GM12801 (cell line): ENCODE measurements around the gene ARHGEF12.

Experiments
- TF ChIP-seq, protein P1 (sequence below): IDR thresholded peaks from one replicate; pipeline ENCODE4 v1.5.1; 2011; ENCODE audit warnings: control low read depth; ENCODE audit not compliant: insufficient read length; ENCODE audit errors: extremely low read depth

Gene ARHGEF12

DNA sequence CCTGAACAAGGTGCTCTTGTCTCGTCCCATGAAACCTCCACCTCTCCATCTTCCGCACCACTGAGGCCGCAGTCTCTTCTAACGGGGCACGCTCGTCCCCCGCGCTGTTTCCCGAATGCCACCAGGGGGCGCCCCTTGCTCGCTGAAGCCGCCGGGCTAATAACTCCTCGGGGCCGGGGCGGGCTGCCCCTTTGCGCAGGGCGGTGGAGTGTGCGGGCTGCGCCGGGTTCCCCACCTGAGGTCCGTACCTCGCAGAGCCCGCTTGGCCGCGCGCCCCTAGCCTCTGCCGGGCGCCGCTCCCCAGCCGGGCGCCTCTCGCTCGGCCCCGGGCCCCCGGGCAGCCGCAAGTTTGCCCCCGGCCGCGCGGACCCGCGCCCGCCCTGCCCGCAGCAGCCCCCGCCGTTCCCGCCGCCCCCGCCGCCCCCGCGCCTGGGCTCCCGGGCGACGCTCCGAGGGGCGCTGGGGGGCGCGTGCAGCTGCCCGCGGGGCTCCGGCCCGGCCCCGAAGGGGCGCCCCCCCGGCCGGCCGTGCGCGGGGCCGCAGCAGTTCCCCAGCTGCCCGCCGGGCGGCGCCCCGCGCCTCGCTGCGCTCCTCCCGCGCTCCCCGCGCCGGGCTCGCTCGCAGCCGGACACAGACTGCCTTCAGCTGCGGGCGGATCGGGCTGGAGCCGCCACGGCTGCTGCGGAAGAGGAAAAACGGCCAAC is 175.1 kb downstream of the ARHGEF12 start, which contains the start of gene GRIK4:
TSS of gene GRIK4 (plus strand) at position 633 of the 704 bp plus-strand sequence. CDS start 148,571 bp downstream, outside the sequence.
- TF ChIP-seq, protein P1, sequence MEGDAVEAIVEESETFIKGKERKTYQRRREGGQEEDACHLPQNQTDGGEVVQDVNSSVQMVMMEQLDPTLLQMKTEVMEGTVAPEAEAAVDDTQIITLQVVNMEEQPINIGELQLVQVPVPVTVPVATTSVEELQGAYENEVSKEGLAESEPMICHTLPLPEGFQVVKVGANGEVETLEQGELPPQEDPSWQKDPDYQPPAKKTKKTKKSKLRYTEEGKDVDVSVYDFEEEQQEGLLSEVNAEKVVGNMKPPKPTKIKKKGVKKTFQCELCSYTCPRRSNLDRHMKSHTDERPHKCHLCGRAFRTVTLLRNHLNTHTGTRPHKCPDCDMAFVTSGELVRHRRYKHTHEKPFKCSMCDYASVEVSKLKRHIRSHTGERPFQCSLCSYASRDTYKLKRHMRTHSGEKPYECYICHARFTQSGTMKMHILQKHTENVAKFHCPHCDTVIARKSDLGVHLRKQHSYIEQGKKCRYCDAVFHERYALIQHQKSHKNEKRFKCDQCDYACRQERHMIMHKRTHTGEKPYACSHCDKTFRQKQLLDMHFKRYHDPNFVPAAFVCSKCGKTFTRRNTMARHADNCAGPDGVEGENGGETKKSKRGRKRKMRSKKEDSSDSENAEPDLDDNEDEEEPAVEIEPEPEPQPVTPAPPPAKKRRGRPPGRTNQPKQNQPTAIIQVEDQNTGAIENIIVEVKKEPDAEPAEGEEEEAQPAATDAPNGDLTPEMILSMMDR, result no peak

DNA sequence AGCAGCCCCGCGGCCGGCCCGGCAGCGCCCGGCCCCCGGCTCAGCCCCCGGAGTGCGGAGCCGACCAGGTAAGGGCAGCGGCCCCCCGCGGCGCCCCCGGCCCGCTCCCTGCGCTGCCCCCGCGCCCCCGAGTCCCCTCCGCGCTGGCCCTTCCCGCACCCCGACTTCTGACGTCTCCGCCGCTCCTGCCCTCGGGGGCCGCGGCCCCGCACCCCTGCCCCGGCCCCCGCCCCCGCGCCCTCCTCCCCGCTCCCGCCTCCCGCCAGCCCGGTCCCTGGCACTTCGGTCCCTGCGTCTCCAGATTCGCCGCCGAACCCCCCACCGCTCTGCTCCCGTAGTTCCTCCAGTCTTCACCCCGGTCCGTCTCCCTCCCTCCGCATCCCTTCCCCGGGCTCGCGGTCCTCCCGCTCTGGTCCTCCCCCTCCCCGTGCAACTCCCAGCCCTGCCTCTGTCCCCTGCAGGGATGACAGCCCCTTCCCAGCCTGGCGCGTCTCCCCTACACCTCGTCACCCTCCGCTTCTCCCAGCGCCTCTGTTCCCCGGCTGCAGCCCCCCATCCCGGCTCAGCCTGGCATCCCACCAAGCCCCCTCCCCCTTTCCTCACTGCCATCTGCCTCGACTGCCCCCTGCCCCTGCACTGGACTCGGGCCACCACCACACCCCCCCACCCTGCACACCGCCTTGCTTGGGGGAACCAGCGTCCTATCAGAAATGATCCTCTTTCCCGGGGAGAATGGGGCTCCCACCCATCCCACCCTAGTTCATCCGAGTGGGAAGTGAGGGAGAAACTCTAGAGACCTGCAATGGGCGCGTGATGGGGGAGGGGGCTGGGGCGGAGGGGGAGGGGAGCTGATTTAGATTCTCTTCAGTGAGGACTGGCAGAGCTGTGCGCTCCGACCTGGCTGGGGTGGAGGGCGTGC is 175.9 kb downstream of the ARHGEF12 start:
- TF ChIP-seq, protein P1, result no peak

DNA sequence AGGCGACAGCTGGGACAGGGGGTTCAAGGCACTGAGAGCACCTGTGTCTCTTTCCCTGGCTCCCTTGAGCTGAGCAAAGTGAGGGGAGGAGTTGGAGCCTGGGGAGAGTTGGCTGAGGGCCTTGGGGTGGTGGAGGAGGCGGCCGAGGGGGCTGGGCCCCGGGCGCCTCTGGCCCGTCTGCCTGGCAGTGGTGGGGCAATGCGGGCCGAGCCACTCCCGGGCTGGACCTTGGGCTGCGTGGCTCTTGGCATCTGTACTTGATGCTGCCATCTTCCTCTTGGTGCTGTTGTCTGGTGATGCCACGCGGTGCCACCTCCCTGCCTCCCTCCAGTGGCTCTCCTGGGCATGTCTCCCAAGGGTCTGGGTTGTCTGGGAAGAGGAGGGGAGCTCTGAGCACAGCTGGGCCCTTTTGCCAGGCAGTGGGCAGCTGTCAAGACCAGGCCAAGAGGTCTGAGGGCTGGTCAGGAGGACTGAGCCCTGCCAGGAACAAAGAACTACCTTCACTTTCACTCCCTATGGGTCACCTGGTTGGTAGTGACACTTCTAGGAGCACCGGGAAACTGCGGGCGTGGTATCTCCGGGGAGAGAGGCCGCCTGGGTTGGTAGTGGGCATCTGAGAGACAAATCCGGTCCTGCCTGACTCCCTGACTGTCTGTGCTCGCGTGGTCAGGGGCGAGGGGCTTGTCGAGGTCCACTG is 176.7 kb downstream of the ARHGEF12 start:
- TF ChIP-seq, protein P1, result no peak

DNA sequence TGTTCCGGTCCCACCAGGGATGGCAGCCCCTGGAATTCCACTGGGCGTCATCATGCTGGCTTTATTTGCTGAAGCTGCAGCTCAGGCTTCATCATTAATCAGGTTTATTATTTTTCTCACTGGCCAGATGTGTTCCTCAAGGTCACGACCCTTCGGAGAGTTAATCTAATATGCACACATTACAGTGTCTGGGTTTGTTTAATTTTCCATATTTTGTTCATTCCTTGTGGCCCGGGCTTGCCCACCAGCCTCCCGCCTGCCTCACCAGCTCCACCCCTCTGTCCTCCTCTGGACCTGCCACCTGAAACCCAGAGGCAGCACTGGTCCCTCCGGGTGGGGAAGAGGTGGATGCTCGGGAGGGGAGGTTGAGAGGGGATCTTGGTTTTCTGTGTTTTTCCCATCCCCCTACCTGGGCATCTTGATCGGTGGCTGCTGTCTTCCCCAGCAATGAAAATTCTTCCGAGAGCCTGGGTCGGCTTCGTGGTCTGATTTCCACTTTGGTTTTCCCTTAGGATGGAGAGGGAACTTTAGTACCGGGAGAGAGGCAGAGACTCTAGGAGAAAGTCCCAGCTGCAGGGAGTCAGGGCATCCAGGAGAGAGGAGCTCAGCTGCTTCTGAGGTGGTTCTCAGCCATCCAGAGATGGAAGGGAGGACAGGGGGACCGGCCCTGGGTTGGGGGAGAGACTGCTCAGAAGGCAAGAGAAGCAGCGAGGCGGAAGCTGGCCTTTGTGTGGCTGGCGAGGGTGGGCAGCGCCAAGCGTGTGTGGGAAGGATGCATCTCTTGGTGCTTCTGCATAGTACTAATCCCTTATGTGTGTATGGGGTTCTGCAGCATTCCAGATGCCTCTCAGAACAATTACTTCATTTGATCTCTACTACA is 177.5 kb downstream of the ARHGEF12 start:
- TF ChIP-seq, protein P1, result no peak

DNA sequence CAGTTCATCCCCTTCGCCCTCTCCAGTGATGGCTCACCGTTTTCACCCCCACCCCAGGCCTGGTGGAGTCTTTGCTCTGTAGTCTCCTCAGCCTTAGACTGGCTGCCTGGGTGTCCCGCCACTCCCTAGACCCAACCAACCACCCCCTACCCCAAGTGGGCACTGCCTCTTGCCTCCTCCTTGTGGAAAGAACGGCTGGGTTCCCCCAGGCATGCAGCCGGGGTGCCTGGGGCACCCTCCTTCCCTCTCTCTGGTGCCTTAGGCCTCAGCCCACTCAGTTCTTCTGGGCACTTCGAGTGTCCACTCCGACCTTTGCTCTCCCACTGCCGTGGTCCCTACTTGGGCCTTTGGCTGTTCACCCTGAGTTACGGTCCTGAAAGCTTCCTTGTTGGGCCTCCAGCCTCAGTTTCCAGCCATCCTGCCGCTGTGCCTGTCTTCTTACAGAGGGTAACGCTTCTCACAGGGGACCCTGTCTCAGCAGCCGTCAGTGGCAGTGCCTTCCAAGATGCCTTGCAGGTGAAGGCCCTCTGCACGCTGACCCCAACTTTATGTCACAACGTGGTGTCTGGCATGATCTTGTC is 178.4 kb downstream of the ARHGEF12 start:
- TF ChIP-seq, protein P1, result no peak

DNA sequence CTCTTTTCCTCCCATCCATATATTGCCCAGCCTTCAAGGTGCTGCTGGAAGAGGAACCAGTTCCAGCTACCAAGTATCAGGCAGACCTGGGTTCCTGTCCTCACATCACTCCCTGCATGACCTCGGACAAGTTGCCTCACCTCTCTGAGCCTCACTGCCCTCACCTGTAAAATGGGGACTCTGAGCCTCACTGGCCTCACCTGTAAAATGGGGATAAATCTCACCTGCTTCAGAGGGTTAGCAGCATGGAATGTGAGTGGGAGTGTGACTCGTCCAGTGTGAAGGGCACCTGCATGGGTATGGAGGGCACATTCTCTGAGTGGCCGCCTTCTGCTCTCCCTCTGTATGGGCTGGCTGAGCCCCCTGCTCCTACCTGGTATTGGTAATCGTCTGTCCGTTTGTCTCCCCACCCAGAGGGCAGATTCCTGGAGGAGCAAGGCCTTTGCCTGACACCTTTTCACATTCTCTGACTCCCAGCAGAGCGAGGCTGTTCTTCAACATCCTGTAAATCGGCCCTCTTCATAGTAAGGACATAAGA is 179.0 kb downstream of the ARHGEF12 start:
- TF ChIP-seq, protein P1, result no peak
